GM21576 (cell line): ENCODE measurements around the gene NFS1.
"Not testable (repeated sequence)": the region's sequence is repeated elsewhere in the genome, so short reads cannot be mapped to it uniquely, and the experiment has no call there.

Experiments used
- ATAC-seq: cut with Tn5 transposase; IDR thresholded peaks from one replicate; pipeline ENCODE4 v1.9.1; 2021; ENCODE audit warnings: mild to moderate bottlenecking, moderate library complexity; ENCODE audit not compliant: unreplicated experiment

Gene NFS1

GRCh38 chr20:35699127-35699956 lies at the start of gene NFS1, which contains the start of gene ROMO1:
Gene NFS1 (minus strand): TSS chr20:35699352. CDS start chr20:35699288, 64 bp downstream.
Gene ROMO1 (plus strand): TSS chr20:35699405. CDS start chr20:35699633, 228 bp downstream.
- peak; percentile 65 for ATAC-seq

GRCh38 chr20:35744492-35744841 lies 45.3 kb upstream of the NFS1 start:
- ATAC-seq: not testable (repeated sequence)

DNA sequence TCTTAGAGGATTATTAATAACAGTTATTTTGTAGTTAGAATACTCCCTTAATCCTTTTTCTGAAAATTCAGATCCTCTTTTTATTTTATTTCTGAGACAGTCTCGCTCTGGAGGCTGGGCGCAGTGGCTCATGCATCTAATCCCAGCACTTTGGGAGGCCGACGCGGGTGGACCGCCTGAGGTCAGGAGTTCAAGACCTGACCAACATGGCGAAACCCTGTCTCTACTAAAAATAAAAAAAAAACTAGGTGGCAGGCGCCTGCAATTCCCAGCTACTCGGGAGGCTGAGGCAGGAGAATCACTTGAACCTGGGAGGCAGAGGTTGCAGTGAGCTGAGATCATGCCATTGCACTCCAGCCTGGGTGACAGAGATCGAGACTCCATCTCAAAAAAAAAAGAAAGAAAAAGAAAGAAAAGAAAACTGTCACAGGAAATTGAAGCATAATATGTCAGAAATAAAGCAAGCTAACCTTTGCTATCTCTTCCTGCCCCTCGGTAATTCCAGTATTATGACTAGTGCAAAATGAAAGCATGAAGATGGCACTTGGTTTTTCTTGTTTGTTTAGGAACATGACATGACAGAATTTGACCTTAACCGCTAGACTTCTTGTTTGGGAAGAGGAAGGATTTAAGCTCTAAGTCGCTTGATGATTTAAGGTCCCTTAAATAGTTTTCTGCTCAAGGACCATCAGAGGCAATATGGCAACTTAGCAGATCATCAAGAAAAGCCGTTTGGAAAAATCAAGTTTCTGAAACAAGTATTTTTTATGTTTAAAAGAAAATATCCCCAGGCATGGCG lies 44.7 kb upstream of the NFS1 start:
- no peak for ATAC-seq

DNA sequence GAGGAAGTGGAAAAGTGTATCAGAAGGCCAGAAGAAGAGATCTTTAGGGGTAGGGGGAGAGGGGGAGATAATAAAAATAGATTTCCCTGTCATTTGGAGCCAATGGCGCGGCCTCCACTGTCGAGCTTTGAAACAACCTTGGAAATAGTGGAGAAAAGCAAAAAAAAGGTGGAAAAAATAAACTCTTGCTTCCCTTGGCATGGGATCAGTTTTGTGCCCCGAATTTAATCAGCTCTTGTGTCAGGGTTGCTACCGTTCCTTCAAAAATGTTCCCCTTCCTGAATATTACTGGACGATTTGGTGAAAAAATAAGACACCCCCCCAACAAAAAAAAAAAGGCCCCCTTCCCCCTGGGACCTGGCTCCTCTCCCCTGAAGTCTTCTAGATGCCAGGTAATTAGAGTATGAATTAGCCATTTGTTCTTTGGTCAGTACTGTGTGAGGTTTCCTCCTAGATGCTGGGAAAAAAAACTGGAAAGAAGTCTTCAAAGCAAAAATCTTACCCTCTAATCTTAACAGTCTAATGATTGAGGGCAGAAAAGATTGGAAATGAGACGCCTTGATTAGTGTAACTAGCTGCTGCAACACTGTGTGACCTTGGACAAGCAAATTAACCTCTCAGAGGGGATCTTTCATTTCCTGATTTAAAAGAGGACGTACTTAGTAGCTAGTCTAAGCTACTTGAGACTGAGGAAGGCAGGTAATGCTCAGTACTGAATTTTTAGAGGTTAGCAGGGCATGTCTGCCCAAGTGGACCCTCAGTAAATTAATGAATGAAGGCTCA lies 43.8 kb upstream of the NFS1 start:
- ATAC-seq: no peak

DNA sequence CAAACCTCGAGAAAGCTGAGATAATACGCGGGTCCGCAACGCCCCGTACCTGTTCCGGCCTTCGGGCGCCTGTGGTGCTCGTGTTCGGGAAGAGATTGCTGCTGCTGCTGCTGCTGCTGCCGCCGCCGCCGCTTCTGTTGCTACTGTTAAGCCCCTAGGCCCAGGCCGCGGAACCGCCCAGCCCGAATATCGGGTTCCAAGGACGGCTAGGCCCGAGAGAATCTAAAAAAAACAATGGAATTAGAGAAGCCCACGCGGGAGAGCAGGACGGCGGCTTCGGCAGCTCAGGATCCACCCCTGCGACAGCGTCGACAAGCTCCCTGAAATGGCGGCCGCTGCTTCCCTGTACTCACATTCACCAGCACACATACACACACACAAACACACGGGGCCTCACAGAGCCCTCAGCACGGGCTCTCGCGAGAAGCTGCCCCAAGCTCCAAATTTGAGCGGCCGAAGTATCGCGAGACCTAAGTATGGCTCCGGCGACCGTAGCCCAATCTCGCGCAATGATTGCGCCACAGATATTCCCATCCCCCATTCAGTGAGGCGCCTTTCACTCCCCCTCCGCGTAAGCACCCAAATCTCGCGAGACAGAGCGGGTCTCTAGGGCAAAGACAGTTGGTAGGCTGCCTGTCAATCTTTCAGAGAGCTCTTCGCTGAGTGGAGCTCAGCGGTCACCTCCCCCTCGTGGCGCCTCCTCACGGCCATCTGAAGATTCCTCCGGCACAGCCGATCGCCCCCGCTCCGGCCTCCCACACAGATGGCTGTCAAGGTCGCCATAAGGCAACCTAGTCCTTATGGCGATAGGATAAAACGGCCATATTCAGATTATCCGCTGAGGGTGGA lies 43.0 kb upstream of the NFS1 start, which contains the start of gene RBM39:
Gene RBM39 (minus strand): TSS at position 369 of the 849 bp plus-strand sequence. CDS start 1,386 bp downstream, outside the sequence.
- peak; percentile 79 for ATAC-seq

DNA sequence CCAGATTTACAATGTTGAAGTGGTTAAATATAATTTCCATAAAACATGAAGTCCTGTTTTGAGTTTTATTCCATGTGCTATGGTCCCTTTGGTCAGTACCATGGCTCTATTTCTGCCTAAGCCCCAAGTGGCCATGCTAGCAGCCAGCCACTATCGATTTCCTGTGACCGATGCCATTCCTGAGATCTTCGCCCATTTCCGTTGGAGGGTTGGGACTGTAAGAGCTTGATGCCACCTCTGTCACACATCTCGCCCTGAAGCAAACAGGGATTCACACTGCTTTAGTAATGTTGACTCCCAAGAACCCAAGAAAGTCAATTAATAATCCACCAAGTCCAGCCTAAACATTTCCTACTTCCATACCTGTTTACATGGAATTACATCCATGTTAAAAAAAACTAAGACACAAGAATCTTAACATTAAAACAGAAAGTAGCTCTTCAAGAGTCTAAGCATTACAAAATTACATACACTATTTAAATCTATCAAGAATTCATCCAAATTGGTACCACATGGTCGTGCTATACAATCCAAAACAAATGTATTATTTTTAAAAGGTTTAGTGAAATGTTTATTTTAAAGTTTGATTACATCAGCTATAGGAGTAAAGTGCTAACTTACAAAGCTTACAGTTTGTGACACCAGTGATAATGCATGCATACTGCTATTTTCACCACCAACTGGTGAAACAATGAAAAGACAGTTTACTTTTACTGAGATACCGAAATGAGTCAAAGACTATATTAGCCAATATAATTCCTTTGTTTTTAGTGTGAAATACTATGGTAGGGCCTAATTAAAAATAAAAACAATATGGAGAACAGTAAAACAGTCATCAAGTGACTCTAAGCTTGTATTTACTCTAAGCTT lies 40.4 kb upstream of the NFS1 start:
- ATAC-seq: no peak

GRCh38 chr20:35738410-35739179 lies 39.4 kb upstream of the NFS1 start:
- no peak for ATAC-seq

- ATAC-seq: no peak
These were observed 38.7 kb upstream of the NFS1 start for GRCh38 chr20:35737865-35738333.

DNA sequence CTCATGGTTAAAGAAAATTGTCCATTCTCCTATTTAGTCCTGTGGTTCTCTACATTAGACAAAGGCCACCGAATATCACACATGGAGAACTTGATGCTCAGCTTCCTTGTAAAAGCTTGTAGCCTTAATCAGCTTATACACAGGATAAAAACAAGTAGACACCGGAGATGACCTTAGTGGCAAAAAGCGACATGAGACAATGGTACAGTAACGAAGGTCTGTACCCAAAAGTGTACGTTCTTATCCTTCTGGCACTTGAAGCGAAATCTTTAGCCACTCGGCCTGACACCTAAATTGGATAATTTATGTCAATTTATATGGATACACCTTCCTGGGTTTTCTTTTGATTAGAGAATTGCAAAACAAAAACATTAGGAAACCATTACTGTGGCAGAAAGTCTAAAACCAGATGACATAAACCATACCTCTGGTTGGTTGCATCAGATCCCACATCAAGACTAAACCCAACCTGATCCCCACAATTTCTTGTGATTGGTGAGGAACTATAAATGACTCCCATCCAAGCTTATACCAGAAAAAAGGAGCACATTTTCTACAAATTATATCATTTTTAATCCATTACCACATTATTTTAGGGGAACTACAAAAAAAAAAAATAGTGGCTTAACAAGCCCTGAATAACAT lies 36.8 kb upstream of the NFS1 start:
- ATAC-seq: no peak

- ATAC-seq: no peak
These were observed 35.9 kb upstream of the NFS1 start for GRCh38 chr20:35734777-35735649.

DNA sequence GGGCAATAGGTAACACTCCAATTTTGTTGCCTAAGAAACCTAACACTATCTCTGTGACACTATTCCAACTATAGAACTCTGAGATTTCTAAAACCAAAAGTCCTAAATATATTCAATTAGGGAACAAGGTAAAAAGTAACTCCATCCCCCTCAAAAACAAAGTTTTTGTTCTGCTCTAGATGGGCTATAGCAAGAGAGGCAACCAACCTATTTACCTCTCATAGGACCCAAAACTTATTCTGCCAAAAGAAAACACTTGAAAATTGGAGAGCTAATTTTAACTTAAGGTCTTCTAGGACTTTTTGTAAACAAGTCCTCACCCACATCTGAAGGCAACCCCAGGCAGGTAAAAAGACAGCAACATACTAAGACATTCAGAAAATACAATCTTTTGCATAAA lies 35.2 kb upstream of the NFS1 start:
- no peak for ATAC-seq

GRCh38 chr20:35732644-35732982 lies 33.5 kb upstream of the NFS1 start:
- ATAC-seq: no peak

GRCh38 chr20:35731862-35732643 lies 32.9 kb upstream of the NFS1 start:
- no peak for ATAC-seq

DNA sequence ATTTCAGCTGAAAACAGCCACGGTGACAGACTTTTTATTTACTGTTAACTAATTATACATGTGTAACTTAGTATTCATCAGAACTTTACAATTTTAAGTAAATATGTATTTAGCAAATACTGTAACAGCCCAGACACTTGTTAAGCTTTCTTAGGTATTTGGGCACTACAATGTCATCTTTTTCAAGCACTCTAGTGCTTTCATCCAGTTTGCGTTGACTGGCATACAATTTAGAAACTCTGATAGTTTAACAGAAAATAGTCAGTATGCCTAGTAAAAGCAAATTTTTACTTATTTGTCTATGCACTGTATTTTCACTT lies 32.3 kb upstream of the NFS1 start:
- ATAC-seq: no peak

- ATAC-seq: no peak
These were observed 31.7 kb upstream of the NFS1 start for GRCh38 chr20:35730583-35731468.
